Measurements from ENCODE around the gene KCNN2.

Gene KCNN2

GRCh38 chr5:114544561-114544960 lies 182.7 kb downstream of the KCNN2 start:
- DNase-seq (ENCODE audit: low read depth), result no peak
